ENCODE results near the gene SLC66A2. TPM values are rescaled to one million over a fixed set of nuclear protein-coding genes. Genes with fewer than 3 reads are reported as not detected.

The SLC66A2 gene
- total and polyA plus RNA-seq, 2 of the 13 experiments (the other 11 are each of a cell fraction or from before 2014, with no cell fraction given) = 33.5 to 41.9 TPM

- peak; percentile 99 for TF ChIP-seq GMEB2 (CRISPR knock-in tag; IDR thresholded peaks at IDR 0.05; ENCODE audit: low read depth)
- no peak for TF ChIP-seq ZNF766 (CRISPR knock-in tag; IDR thresholded peaks at IDR 0.05; ENCODE audit: borderline replicate concordance)
- no peak for TF ChIP-seq ZNF207 (IDR thresholded peaks at IDR 0.05; ENCODE audit: borderline replicate concordance)
- no peak for TF ChIP-seq FOXK2 (IDR thresholded peaks at IDR 0.05)
- no peak for TF ChIP-seq SMAD9 (CRISPR knock-in tag; IDR thresholded peaks at IDR 0.05)
- TF ChIP-seq ZNF282 (IDR thresholded peaks at IDR 0.05; ENCODE audit: partially characterized antibody) = no peak
- TF ChIP-seq SKI (IDR thresholded peaks at IDR 0.05; ENCODE audit: partially characterized antibody) = no peak
- peak; percentile 72; the same call in 1 of the 2 replicates for TF ChIP-seq ZNF670 (CRISPR knock-in tag; IDR thresholded peaks at IDR 0.05; ENCODE audit: borderline replicate concordance)
- peak; percentile 60; the same call in 1 of the 2 replicates for TF ChIP-seq ZNF580 (CRISPR knock-in tag; IDR thresholded peaks at IDR 0.05; ENCODE audit: borderline replicate concordance, low read depth)
- no peak for TF ChIP-seq HNF4G (IDR thresholded peaks at IDR 0.05; ENCODE audit: borderline replicate concordance, low read depth, low read length)
- no peak for TF ChIP-seq HNF4G (CRISPR knock-in tag; IDR thresholded peaks at IDR 0.05; ENCODE audit: borderline replicate concordance, low read depth)
- no peak for TF ChIP-seq SETDB1 (CRISPR knock-in tag; IDR thresholded peaks at IDR 0.05; ENCODE audit: borderline replicate concordance)
- TF ChIP-seq HOMEZ (CRISPR knock-in tag; IDR thresholded peaks at IDR 0.05; ENCODE audit: low read depth) = 0 out of 2 replicates have a peak, but pooled peaks have one; percentile 29
- no peak for TF ChIP-seq FUBP1 (CRISPR knock-in tag; IDR thresholded peaks at IDR 0.05; ENCODE audit: borderline replicate concordance)
- TF ChIP-seq ZNF616 (CRISPR knock-in tag; IDR thresholded peaks at IDR 0.05; ENCODE audit: low read depth) = no peak
- peak; percentile 99 for TF ChIP-seq SPEN (CRISPR knock-in tag; IDR thresholded peaks at IDR 0.05; ENCODE audit: low read depth)
- TF ChIP-seq WIZ (CRISPR knock-in tag; IDR thresholded peaks at IDR 0.05) = no peak
- 0 out of 2 replicates have a peak, but pooled peaks have one; percentile 40 for TF ChIP-seq CENPBD1 (CRISPR knock-in tag; IDR thresholded peaks at IDR 0.05; ENCODE audit: borderline replicate concordance, low read depth)
- TF ChIP-seq ZBTB10 (CRISPR knock-in tag; IDR thresholded peaks at IDR 0.05; ENCODE audit: borderline replicate concordance) = peak; percentile 50
Observed at GRCh38 chr18:79988451-79989194, 37.2 kb upstream of the SLC66A2 start, which contains the start of gene TXNL4A (continued).
